ENCODE measurements around the gene TUBB2A. TPM values are rescaled to one million over a fixed set of nuclear protein-coding genes. Genes with fewer than 3 reads are reported as not detected.
A peak's percentile ranks its signal among the peaks of the same experiment; 100 is the strongest.

TUBB2A gene
- total and polyA plus RNA-seq, 2 of the 8 experiments (the other 6 are each of a cell fraction or from before 2014, with no cell fraction given): 315 to 330 TPM

DNA sequence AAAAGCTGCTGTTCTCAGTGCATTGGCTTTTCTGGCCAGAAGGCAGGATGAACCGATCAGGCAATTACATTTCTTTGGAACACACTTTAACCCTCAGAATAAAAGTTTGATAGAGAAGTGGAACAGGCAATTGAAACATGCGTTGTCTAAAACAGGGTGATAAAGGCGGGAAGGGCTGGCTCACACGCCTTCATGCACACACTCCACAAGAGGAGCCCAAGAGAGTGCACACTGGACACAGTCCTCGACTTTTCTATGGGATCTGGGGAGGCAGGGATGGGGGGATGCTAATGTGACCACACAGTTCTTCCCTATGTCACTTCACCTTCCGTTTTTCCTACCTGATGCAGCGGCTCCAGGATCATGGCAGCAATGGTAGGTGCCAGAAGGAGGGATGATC is 30.9 kb upstream of the TUBB2A start:
- Histone ChIP-seq H2BK120ac (replicated peaks; ENCODE audit: low read depth, low read length) (no peak overlapping the region), H4K8ac (ENCODE audit: extremely low read depth, insufficient read depth, low read length) (0 out of 2 replicates have a peak overlapping the region, but pooled peaks have one; percentile 35), H2BK12ac (ENCODE audit: low read depth, low read length) (peak overlapping the region; percentile 52; the same call in 1 of the 2 replicates), H3K79me1 (ENCODE audit: low read depth, low read length) (no peaks in the 10 kb centered on the region; the same call in 1 of the 2 replicates), H3K4me1 (replicated peaks in 1 of 4; ENCODE audit: control insufficient read depth in 3 of 4, insufficient read depth in 4 of 4, low read length in 3 of 4) (peaks cover 0 to 4% (median 0%) of the 10 kb centered on the region in 4 experiments; a peak in 2 of 7 replicates), H3K27me3 (replicated peaks in 1 of 4; ENCODE audit: control insufficient read depth in 3 of 4, extremely low read depth in 1 of 4, insufficient read depth in 3 of 4, low read length in 3 of 4) (peaks cover 0 to 2% (median 0%) of the 10 kb centered on the region in 4 experiments; a peak in 1 of 7 replicates), H3K4me3 (ENCODE audit: extremely low read depth in 1 of 4, insufficient read depth in 2 of 4, low read depth in 3 of 4, low read length in 4 of 4) (no peak overlapping the region), H2BK15ac (ENCODE audit: low read length) (no peak overlapping the region), H2AFZ (ENCODE audit: low read length) (no peak overlapping the region), H3K14ac (ENCODE audit: insufficient read length) (peak overlapping the region; percentile 28), H3K9me3 (ENCODE audit: insufficient read depth in 2 of 2, low read depth in 1 of 2, low read length in 1 of 2) (peaks cover 0 to 4% of the 10 kb centered on the region in 2 experiments; a peak in 1 of 4 replicates), H3K23ac (ENCODE audit: insufficient read length) (no peak overlapping the region), H3K36me3 (ENCODE audit: control insufficient read depth in 2 of 4, insufficient read depth in 4 of 4, low read length in 3 of 4) (no peaks in the 10 kb centered on the region), H2BK5ac (ENCODE audit: low read depth, low read length) (no peak overlapping the region), H3K4ac (replicated peaks; ENCODE audit: insufficient read length, low read depth, low read length) (peak overlapping the region; percentile 17), H3K79me2 (ENCODE audit: control insufficient read depth in 1 of 2, insufficient read depth in 2 of 2, low read length in 2 of 2) (no peaks in the 10 kb centered on the region), H4K91ac (replicated peaks; ENCODE audit: insufficient read length, low read length) (no peak overlapping the region), H3K9ac (replicated peaks in 1 of 4; ENCODE audit: extremely low read depth in 1 of 4, low read depth in 3 of 4, low read length in 3 of 4) (no peak overlapping the region), H3K27ac (ENCODE audit: low read depth, low read length) (no peak overlapping the region), H3K18ac (ENCODE audit: extremely low read depth, low read length) (no peak overlapping the region), H4K5ac (ENCODE audit: insufficient read length, low read depth, low read length) (no peak overlapping the region), H3K23me2 (ENCODE audit: low read depth, low read length) (no peaks in the 10 kb centered on the region), H2AK5ac (ENCODE audit: low read depth, low read length) (no peak overlapping the region), H2BK20ac (ENCODE audit: low read length) (peak overlapping the region; percentile 51; the same call in 1 of the 2 replicates), H3K4me2 (ENCODE audit: insufficient read depth in 1 of 2, low read depth in 2 of 2, low read length in 2 of 2) (no peak overlapping the region), H3K56ac (replicated peaks; ENCODE audit: insufficient read length, low read depth, low read length) (no peak overlapping the region), H4K20me1 (replicated peaks in 1 of 2; ENCODE audit: control insufficient read depth in 1 of 2, insufficient read depth in 2 of 2, low read length in 2 of 2) (no peaks in the 10 kb centered on the region)
- 97% methylated on average over 7 of the region's 7 CpGs; no CpG with 5 or more reads in 1 of the 2 experiments for WGBS, 2 experiments (ENCODE audit: extremely low coverage in 1 of 2, insufficient coverage in 1 of 2, insufficient read length in 1 of 2, insufficient replicate concordance in 2 of 2, low coverage in 1 of 2, low lambda C conversion rate in 2 of 2, missing lambda C conversion rate in 1 of 2)
- DNase-seq (ENCODE audit: low read depth in 1 of 2, low spot score in 2 of 2): no peak
- ChIA-PET CTCF (ENCODE audit: partially characterized antibody) (interaction anchor here (0.9 to 2.7 kb wide), 6 partner anchors 10 to 79 kb away, joined by 3 to 5 read pairs (median 4); no protein-coding TSS in a partner anchor), POLR2A (ENCODE audit: partially characterized antibody) (interaction anchor here (2.4 to 3.5 kb wide), 2 partner anchors 22 to 41 kb away, joined by 5 to 18 read pairs; no protein-coding TSS in a partner anchor)
- TF ChIP-seq ASH2L (IDR thresholded peaks at IDR 0.05; ENCODE audit: low read length) (no peak), POU5F1 (IDR thresholded peaks at IDR 0.05; ENCODE audit: low read depth, low read length) (no peak), E2F6 (IDR thresholded peaks at IDR 0.05) (peak; percentile 55), SRF (IDR thresholded peaks at IDR 0.05; ENCODE audit: low read depth, low read length) (no peak), SUZ12 (IDR thresholded peaks at IDR 0.05; ENCODE audit: low read length) (no peak)
- FAIRE-seq: no peak
